Effector memory CD4-positive, alpha-beta T cell (primary cell): ENCODE measurements around the gene LCN10.

ENCODE experiments used
- DNase-seq, 3 donors: peaks; one replicate each; pipeline ENCODE4 v3.0.0-alpha.2; 2020
- H3K27ac ChIP-seq: 2 replicates; pipeline ENCODE4 v1.7.0; 2013; ENCODE audit warnings: mild to moderate bottlenecking, low read length, moderate library complexity; ENCODE audit not compliant: insufficient read depth, poor library complexity, severe bottlenecking
- H3K27me3 ChIP-seq: replicated peaks from 2 replicates; pipeline ENCODE4 v1.7.0; 2013; ENCODE audit warnings: mild to moderate bottlenecking, low read length; ENCODE audit not compliant: insufficient read depth, control insufficient read depth, poor library complexity, severe bottlenecking
- H3K36me3 ChIP-seq: 2 replicates; pipeline ENCODE4 v1.7.0; 2013; ENCODE audit warnings: mild to moderate bottlenecking, low read length, moderate library complexity; ENCODE audit not compliant: control insufficient read depth, insufficient read depth
- H3K4me1 ChIP-seq: 2 replicates; pipeline ENCODE4 v1.7.0; 2013; ENCODE audit warnings: low read length, mild to moderate bottlenecking; ENCODE audit not compliant: control insufficient read depth, insufficient read depth, poor library complexity, severe bottlenecking
- H3K4me3 ChIP-seq: 2 replicates; pipeline ENCODE4 v1.7.0; 2013; ENCODE audit warnings: low read length, low read depth, mild to moderate bottlenecking; ENCODE audit not compliant: insufficient read depth, poor library complexity, severe bottlenecking
- H3K9me3 ChIP-seq: 2 replicates; pipeline ENCODE4 v1.7.0; 2013; ENCODE audit warnings: mild to moderate bottlenecking, low read length, moderate library complexity; ENCODE audit not compliant: control insufficient read depth

The LCN10 gene

DNA sequence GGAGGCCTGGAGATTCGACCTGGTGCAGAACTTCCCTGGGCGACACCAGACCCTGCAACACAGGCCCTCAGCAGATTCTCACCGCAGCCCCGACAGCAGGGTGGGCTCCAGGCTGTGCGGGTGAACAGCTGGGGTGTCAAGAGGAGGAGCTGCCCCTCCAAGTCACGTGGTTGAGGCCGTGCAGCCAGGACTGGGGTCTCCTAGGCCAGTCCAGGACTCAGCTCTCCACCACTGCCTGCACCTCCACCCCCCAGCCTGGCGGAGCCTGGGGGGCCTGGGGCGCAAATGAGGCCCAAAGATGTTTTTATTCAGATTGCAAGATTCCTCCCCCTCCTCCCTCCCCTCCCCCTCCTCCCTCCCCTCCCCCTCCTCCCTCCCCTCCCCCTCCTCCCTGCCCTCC is 46.2 kb downstream of the LCN10 start:
- no peaks in the 10 kb centered on the region for H3K9me3 ChIP-seq
- H3K27ac ChIP-seq: no peak overlapping the region
- H3K36me3 ChIP-seq: no peaks in the 10 kb centered on the region
- no peak for DNase-seq
- H3K4me3 ChIP-seq: no peak overlapping the region
- peaks cover 12% of the 10 kb centered on the region for H3K4me1 ChIP-seq
- H3K27me3 ChIP-seq: no peaks in the 10 kb centered on the region

- no peaks in the 10 kb centered on the region for H3K9me3 ChIP-seq
- H3K4me3 ChIP-seq: no peak overlapping the region
- no peaks in the 10 kb centered on the region for H3K36me3 ChIP-seq
- H3K4me1 ChIP-seq: peaks cover 8% of the 10 kb centered on the region
- DNase-seq: no peak
- H3K27ac ChIP-seq: no peak overlapping the region
- no peaks in the 10 kb centered on the region for H3K27me3 ChIP-seq
These were observed 46.8 kb downstream of the LCN10 start for GRCh38 chr9:136695955-136696354.

DNA sequence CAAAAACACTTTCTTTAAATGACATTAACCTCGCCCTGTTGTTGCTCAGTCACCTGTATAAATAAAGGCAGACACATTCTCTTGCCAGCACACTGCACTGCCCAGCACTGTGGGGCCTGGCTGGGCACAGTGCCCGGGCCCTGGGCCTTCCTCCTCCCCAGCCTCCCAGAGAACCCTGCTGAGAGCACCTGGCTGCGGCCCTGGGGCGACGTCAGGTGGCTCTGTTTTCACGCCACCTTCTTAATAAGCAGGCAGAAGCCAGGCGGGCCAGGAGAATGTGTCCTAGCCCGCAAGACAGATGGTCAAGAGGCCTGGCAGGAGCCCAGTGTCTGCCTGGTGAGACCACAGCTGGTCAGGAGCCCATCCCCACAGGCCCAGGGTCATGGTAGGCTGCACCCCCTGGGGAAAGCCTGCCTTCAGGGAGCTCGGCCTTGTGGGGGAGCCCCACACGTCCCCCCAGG is 47.3 kb downstream of the LCN10 start:
- Histone ChIP-seq H3K4me1 (peaks cover 3% of the 10 kb centered on the region), H3K27me3 (no peaks in the 10 kb centered on the region)

DNA sequence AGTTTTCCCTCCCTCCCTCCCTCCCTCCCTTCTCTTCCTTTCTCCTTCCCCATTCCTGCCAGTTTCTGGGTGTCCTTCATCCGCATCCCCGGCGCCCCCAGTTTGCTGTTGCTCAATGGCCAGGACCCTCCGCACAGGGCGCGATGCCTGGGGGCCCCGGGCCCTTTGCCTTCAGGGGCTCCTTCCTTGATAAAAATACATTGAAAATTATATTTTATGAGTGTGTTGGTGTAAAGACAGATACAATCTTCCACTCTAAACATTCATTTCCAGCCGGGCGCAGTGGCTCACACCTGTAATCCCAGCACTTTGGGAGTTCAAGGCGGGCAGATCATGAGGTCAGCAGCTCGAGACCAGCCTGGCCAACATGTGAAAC is 47.9 kb downstream of the LCN10 start:
- DNase-seq: no peak
- Histone ChIP-seq H3K27me3 (no peaks in the 10 kb centered on the region), H3K4me3 (no peak overlapping the region), H3K9me3 (no peaks in the 10 kb centered on the region), H3K27ac (no peak overlapping the region), H3K4me1 (no peaks in the 10 kb centered on the region), H3K36me3 (no peaks in the 10 kb centered on the region)

More for the DNA sequence above, 47.3 kb downstream of the LCN10 start:
- H3K27ac ChIP-seq: no peak overlapping the region
- no peak for DNase-seq
- no peak overlapping the region for H3K4me3 ChIP-seq
- H3K36me3 ChIP-seq: no peaks in the 10 kb centered on the region
- no peaks in the 10 kb centered on the region for H3K9me3 ChIP-seq

- Histone ChIP-seq H3K27me3 (no peaks in the 10 kb centered on the region), H3K4me1 (no peaks in the 10 kb centered on the region), H3K27ac (no peak overlapping the region), H3K36me3 (no peaks in the 10 kb centered on the region), H3K4me3 (no peak overlapping the region), H3K9me3 (no peaks in the 10 kb centered on the region)
- no peak for DNase-seq
These were observed 48.4 kb downstream of the LCN10 start for GRCh38 chr9:136694163-136694871.

GRCh38 chr9:136693490-136694162 is 49.1 kb downstream of the LCN10 start:
- Histone ChIP-seq H3K36me3 (no peaks in the 10 kb centered on the region), H3K27me3 (no peaks in the 10 kb centered on the region), H3K4me3 (no peak overlapping the region), H3K9me3 (no peaks in the 10 kb centered on the region), H3K27ac (no peak overlapping the region), H3K4me1 (no peaks in the 10 kb centered on the region)
- DNase-seq: no peak

DNA sequence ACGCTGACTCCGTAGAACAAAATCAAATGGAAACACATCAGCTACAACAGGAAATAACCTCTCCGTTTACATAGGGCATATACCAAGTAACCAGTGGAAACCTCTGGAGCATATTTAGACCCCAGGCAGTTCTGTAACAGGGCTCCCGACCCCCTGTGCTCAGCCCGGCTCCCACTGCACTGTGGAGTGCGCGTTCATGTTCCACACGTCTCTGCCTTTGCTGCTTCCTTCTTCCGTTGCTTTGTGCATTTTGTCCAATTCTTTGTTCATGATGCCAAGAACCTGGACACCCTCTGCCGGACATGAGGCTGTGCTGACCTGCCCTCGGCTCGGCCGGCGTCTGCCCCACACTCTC is 49.6 kb downstream of the LCN10 start:
- no peak for DNase-seq
- H3K4me3 ChIP-seq: no peak overlapping the region
- H3K9me3 ChIP-seq: no peaks in the 10 kb centered on the region
- no peak overlapping the region for H3K27ac ChIP-seq
- H3K36me3 ChIP-seq: no peaks in the 10 kb centered on the region
- no peaks in the 10 kb centered on the region for H3K27me3 ChIP-seq
- no peaks in the 10 kb centered on the region for H3K4me1 ChIP-seq

DNA sequence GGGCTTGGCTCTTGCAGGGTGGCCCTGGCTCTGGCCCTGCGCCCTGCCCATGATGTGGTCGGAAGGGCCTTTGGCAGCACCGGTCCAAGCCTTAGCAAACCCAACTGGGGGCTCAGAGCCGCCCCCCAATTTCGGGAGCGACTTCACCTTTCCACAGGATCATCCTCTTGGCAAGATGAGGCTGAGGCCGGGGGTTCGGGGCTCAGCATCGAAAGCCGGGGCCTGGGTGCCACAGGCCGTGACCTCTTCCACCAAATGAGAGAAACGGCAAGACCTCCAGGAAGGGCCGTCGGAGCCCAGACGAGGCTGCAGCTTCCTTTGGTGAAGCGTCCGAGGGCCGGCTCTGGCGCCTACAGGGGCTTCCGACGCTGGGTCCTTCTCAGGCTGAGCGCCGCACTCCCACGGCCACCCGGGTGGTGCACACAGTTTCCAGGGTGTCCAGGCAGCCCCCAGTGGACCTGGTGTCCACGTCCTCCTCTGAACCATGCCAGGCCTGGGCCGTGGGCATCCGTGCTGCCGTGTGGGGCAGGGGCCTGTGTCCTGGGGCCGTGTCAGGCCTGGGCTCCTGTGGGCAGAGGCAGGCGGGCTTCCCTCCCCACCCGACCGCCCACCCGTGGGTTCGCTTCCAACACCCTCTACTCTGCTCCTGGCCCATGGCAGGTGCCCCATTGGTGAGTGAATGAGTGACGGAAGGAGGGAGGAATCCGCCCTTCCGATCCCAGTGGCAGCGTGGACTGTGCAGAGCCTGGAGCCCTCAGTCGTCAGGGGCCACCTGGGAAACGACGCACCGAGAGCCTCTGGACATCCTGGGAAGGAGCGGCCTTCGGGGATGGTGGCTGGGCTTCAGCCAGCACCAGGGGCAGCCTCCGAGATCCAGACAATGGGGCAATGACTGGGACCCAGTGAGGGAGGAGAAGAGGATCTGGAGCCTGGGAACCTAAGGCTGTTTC is 50.3 kb downstream of the LCN10 start:
- Histone ChIP-seq H3K27ac (no peak overlapping the region), H3K4me1 (peaks cover 4% of the 10 kb centered on the region), H3K4me3 (no peak overlapping the region), H3K27me3 (no peaks in the 10 kb centered on the region), H3K9me3 (no peaks in the 10 kb centered on the region), H3K36me3 (no peaks in the 10 kb centered on the region)
- no peak for DNase-seq

- Histone ChIP-seq H3K4me1 (peaks cover 6% of the 10 kb centered on the region), H3K9me3 (no peaks in the 10 kb centered on the region), H3K27me3 (no peaks in the 10 kb centered on the region), H3K36me3 (no peaks in the 10 kb centered on the region), H3K4me3 (no peak overlapping the region), H3K27ac (no peak overlapping the region)
- no peak for DNase-seq
These were observed 51.2 kb downstream of the LCN10 start for GRCh38 chr9:136691316-136692184.
